K562 (cell line): ENCODE measurements around the gene HCRTR1.

ENCODE experiments used
- EP300 ChIP-seq: IDR thresholded peaks from 2 replicates; pipeline ENCODE4 v1.6.1; 2012; ENCODE audit warnings: low read length, improper control_type of control experiment
- ESRRB ChIP-seq: fragments of 250-450 bp; sonication (Bioruptor Pico); IDR thresholded peaks from 2 replicates; pipeline ENCODE4 v1.5.0; 2020; ENCODE audit warnings: mild to moderate bottlenecking, moderate library complexity, borderline replicate concordance
- GABPA ChIP-seq: fragments of 200-800 bp; sonication (Bioruptor generic); conservative IDR thresholded peaks from 2 replicates; pipeline ENCODE4 v1.6.1; 2016; ENCODE audit warnings: low read depth, missing genetic modification characterization, missing compliant biosample characterization
- NR3C1 ChIP-seq: sonication (generic); formaldehyde crosslinking; IDR thresholded peaks from 2 replicates; pipeline ENCODE4 v1.8.1; 2022; ENCODE audit warnings: missing genetic modification reagents
- SRF ChIP-seq, 2 experiments: fragments of 250-450, 450-650 bp in 1 of 2; sonication (Bioruptor Pico) in 1 of 2; sonication (generic) in 1 of 2; formaldehyde crosslinking; IDR thresholded peaks; 2 replicates each; pipeline versions ENCODE4 v1.5.0 to v1.5.1; 2020 to 2022; ENCODE audit warnings: mild to moderate bottlenecking in 1 of 2, missing genetic modification reagents in 1 of 2
- TCF7L2 ChIP-seq: fragments of 150-350 bp; IDR thresholded peaks from 2 replicates; pipeline ENCODE4 v1.6.1; 2016; ENCODE audit warnings: low read depth, mild to moderate bottlenecking, low read length, moderate library complexity
- YY1 ChIP-seq, 3 experiments: IDR thresholded peaks; 2 replicates each; pipeline ENCODE4 v1.6.1; 2011; ENCODE audit warnings: low read length in 2 of 3, mild to moderate bottlenecking in 2 of 3, moderate library complexity in 2 of 3, borderline replicate concordance in 1 of 3, control low read depth in 1 of 3, low read depth in 1 of 3; ENCODE audit not compliant: insufficient read depth in 3 of 3, insufficient replicate concordance in 2 of 3, control insufficient read depth in 1 of 3, insufficient read length in 1 of 3; ENCODE audit errors: extremely low read depth in 1 of 3
- ZFP36 ChIP-seq: fragments of 150-350 bp; IDR thresholded peaks from 2 replicates; pipeline ENCODE4 v1.6.1; 2018; ENCODE audit warnings: low read length, low read depth; ENCODE audit not compliant: partially characterized antibody
- ZSCAN29 ChIP-seq: fragments of 450-650 bp; IDR thresholded peaks from 2 replicates; pipeline ENCODE4 v1.6.1; 2017
- TF ChIP-seq, protein P1 (sequence below), 2 experiments: fragments of 450-650 bp in 1 of 2; sonication (generic) in 1 of 2; formaldehyde crosslinking in 1 of 2; IDR thresholded peaks in 1 of 2; conservative IDR thresholded peaks in 1 of 2; 2 replicates each; pipeline versions ENCODE4 v1.6.1 to v1.8.1; 2016 to 2023; ENCODE audit warnings: mild to moderate bottlenecking in 2 of 2, moderate library complexity in 2 of 2, inconsistent platforms in 1 of 2, missing genetic modification reagents in 1 of 2
- TF ChIP-seq, protein P2 (sequence below): sonication (generic); formaldehyde crosslinking; IDR thresholded peaks from 2 replicates; pipeline ENCODE4 v1.9.0; 2022; ENCODE audit warnings: mild to moderate bottlenecking, missing genetic modification reagents
- TF ChIP-seq, protein P3 (sequence below): sonication (generic); formaldehyde crosslinking; IDR thresholded peaks from 2 replicates; pipeline ENCODE4 v1.8.0; 2022; ENCODE audit warnings: mild to moderate bottlenecking, missing genetic modification reagents, borderline replicate concordance
- TF ChIP-seq, protein P4 (sequence below), 3 experiments: IDR thresholded peaks in 2 of 3; conservative IDR thresholded peaks in 1 of 3; 2 replicates each; pipeline ENCODE4 v1.5.1; 2011 to 2012; ENCODE audit warnings: low read length in 3 of 3, mild to moderate bottlenecking in 3 of 3, control low read depth in 2 of 3, improper control_type of control experiment in 1 of 3, inconsistent platforms in 1 of 3, low read depth in 1 of 3, mixed read lengths in 1 of 3, moderate library complexity in 1 of 3; ENCODE audit not compliant: insufficient read depth in 2 of 3
- TF ChIP-seq, protein P5 (sequence below): sonication (generic); formaldehyde crosslinking; IDR thresholded peaks from 2 replicates; pipeline ENCODE4 v1.8.1; 2023; ENCODE audit warnings: mild to moderate bottlenecking, missing genetic modification reagents

DNA sequence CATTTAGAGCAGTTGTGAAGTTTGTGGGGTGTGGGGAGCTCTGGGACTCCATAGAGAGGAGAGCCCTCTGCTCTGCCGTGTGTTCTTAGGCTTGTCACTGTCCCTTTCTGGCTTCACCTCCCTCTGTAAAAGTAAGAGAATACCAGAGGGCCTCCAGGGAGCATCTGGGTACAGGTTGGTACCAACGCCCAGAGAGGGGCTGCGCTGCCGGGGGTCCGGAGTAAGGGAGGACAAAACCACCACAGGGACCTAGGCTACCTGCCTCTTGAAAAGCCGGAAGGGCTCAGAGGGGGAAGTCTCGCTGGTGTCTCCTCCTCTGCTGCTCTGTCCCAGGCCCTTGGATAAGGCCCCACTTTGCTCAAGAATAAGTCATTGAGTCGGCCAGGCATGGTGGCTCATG is 44.2 kb upstream of the HCRTR1 start:
- no peak for TF ChIP-seq ZFP36
- TF ChIP-seq, protein P1, sequence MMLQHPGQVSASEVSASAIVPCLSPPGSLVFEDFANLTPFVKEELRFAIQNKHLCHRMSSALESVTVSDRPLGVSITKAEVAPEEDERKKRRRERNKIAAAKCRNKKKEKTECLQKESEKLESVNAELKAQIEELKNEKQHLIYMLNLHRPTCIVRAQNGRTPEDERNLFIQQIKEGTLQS (IDR thresholded peaks at IDR 0.05) = no peak
- TF ChIP-seq, protein P1 (CRISPR knock-in tag; conservative IDR thresholded peaks at IDR 0.05) = no peak
- TF ChIP-seq ZSCAN29 = no peak
- TF ChIP-seq EP300 = no peak
- TF ChIP-seq, protein P2, sequence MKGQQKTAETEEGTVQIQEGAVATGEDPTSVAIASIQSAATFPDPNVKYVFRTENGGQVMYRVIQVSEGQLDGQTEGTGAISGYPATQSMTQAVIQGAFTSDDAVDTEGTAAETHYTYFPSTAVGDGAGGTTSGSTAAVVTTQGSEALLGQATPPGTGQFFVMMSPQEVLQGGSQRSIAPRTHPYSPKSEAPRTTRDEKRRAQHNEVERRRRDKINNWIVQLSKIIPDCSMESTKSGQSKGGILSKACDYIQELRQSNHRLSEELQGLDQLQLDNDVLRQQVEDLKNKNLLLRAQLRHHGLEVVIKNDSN (CRISPR knock-in tag) = no peak
- TF ChIP-seq ESRRB (CRISPR knock-in tag) = no peak
- TF ChIP-seq YY1 (IDR thresholded peaks at IDR 0.05; ENCODE audit: borderline replicate concordance in 1 of 3, control insufficient read depth in 1 of 3, extremely low read depth in 1 of 3, insufficient read depth in 3 of 3, insufficient read length in 1 of 3, insufficient replicate concordance in 2 of 3, low read depth in 1 of 3, low read length in 2 of 3) = no peak
- TF ChIP-seq, protein P3, sequence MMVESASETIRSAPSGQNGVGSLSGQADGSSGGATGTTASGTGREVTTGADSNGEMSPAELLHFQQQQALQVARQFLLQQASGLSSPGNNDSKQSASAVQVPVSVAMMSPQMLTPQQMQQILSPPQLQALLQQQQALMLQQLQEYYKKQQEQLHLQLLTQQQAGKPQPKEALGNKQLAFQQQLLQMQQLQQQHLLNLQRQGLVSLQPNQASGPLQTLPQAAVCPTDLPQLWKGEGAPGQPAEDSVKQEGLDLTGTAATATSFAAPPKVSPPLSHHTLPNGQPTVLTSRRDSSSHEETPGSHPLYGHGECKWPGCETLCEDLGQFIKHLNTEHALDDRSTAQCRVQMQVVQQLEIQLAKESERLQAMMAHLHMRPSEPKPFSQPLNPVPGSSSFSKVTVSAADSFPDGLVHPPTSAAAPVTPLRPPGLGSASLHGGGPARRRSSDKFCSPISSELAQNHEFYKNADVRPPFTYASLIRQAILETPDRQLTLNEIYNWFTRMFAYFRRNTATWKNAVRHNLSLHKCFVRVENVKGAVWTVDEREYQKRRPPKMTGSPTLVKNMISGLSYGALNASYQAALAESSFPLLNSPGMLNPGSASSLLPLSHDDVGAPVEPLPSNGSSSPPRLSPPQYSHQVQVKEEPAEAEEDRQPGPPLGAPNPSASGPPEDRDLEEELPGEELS = no peak
- no peak for TF ChIP-seq SRF (CRISPR knock-in tag; IDR thresholded peaks at IDR 0.05)
- TF ChIP-seq TCF7L2 = no peak
- TF ChIP-seq GABPA (tag) = no peak
- TF ChIP-seq, protein P4, sequence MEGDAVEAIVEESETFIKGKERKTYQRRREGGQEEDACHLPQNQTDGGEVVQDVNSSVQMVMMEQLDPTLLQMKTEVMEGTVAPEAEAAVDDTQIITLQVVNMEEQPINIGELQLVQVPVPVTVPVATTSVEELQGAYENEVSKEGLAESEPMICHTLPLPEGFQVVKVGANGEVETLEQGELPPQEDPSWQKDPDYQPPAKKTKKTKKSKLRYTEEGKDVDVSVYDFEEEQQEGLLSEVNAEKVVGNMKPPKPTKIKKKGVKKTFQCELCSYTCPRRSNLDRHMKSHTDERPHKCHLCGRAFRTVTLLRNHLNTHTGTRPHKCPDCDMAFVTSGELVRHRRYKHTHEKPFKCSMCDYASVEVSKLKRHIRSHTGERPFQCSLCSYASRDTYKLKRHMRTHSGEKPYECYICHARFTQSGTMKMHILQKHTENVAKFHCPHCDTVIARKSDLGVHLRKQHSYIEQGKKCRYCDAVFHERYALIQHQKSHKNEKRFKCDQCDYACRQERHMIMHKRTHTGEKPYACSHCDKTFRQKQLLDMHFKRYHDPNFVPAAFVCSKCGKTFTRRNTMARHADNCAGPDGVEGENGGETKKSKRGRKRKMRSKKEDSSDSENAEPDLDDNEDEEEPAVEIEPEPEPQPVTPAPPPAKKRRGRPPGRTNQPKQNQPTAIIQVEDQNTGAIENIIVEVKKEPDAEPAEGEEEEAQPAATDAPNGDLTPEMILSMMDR (IDR thresholded peaks at IDR 0.05 in 2 of 3, conservative IDR thresholded peaks at IDR 0.05 in 1 of 3; ENCODE audit: insufficient read depth in 2 of 3, low read depth in 1 of 3, low read length in 3 of 3) = no peak
- TF ChIP-seq, protein P5, sequence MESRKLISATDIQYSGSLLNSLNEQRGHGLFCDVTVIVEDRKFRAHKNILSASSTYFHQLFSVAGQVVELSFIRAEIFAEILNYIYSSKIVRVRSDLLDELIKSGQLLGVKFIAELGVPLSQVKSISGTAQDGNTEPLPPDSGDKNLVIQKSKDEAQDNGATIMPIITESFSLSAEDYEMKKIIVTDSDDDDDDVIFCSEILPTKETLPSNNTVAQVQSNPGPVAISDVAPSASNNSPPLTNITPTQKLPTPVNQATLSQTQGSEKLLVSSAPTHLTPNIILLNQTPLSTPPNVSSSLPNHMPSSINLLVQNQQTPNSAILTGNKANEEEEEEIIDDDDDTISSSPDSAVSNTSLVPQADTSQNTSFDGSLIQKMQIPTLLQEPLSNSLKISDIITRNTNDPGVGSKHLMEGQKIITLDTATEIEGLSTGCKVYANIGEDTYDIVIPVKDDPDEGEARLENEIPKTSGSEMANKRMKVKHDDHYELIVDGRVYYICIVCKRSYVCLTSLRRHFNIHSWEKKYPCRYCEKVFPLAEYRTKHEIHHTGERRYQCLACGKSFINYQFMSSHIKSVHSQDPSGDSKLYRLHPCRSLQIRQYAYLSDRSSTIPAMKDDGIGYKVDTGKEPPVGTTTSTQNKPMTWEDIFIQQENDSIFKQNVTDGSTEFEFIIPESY (CRISPR knock-in tag) = no peak
- TF ChIP-seq NR3C1 (CRISPR knock-in tag) = no peak
